Osteoblast (primary cell): ENCODE measurements around the gene PLAGL1. TPM values are rescaled to one million over a fixed set of nuclear protein-coding genes. Genes with fewer than 3 reads are reported as not detected.
A peak's percentile ranks its signal among the peaks of the same experiment; 100 is the strongest.

ENCODE experiments used
- DNase-seq: peaks from one replicate; pipeline ENCODE4 v3.0.0; 2011; ENCODE audit warnings: low spot score, mixed read lengths; ENCODE audit not compliant: insufficient read length; ENCODE audit errors: missing footprints
- H2AFZ ChIP-seq: 2 replicates; pipeline ENCODE4 v1.6.0; 2011; ENCODE audit warnings: mild to moderate bottlenecking, low read length
- H3K27ac ChIP-seq: 2 replicates; pipeline ENCODE4 v1.5.1; 2011; ENCODE audit warnings: mild to moderate bottlenecking, low read depth, low read length, moderate library complexity
- H3K27me3 ChIP-seq: 2 replicates; pipeline ENCODE4 v1.6.0; 2012; ENCODE audit warnings: mild to moderate bottlenecking, control low read depth, inconsistent platforms, low read length, moderate library complexity; ENCODE audit not compliant: insufficient read depth
- H3K36me3 ChIP-seq: 2 replicates; pipeline ENCODE4 v1.5.1; 2011; ENCODE audit warnings: mild to moderate bottlenecking, low read length, control low read depth, moderate library complexity; ENCODE audit not compliant: insufficient read depth
- H3K4me1 ChIP-seq: 2 replicates; pipeline ENCODE4 v1.5.1; 2011; ENCODE audit warnings: mild to moderate bottlenecking, low read length, control low read depth, moderate library complexity; ENCODE audit not compliant: insufficient read depth
- H3K4me2 ChIP-seq: 2 replicates; pipeline ENCODE4 v1.6.0; 2011; ENCODE audit warnings: mild to moderate bottlenecking, low read length; ENCODE audit not compliant: insufficient read depth
- H3K4me3 ChIP-seq: fragments of 200-600 bp; sonication (generic); 3 replicates; pipeline ENCODE4 v1.5.1; 2012; ENCODE audit warnings: mild to moderate bottlenecking, low read length, inconsistent platforms; ENCODE audit not compliant: insufficient read depth
- H3K79me2 ChIP-seq: 2 replicates; pipeline ENCODE4 v1.6.0; 2012; ENCODE audit warnings: mild to moderate bottlenecking, low read length, control low read depth, inconsistent platforms; ENCODE audit not compliant: insufficient read depth
- H3K9me3 ChIP-seq: 2 replicates; pipeline ENCODE4 v1.5.1; 2011; ENCODE audit warnings: low read depth, low read length, control low read depth
- H4K20me1 ChIP-seq: 2 replicates; pipeline ENCODE4 v1.6.0; 2012; ENCODE audit warnings: mild to moderate bottlenecking, low read length, control low read depth; ENCODE audit not compliant: insufficient read depth
- CTCF ChIP-seq: IDR thresholded peaks from 2 replicates; pipeline ENCODE4 v1.5.1; 2011; ENCODE audit warnings: mild to moderate bottlenecking, low read depth, low read length, moderate library complexity; ENCODE audit errors: extremely low read depth
- total RNA-seq: library from RNA; depleted of rRNA; stranded (reverse); fragments of >200 nt; gene quantifications from 2 replicates; pipeline ENCODE4 v1.2.3, GENCODE V29; 2012

The PLAGL1 gene
- total RNA-seq, 1 donor: 16.6 TPM

GRCh38 chr6:143969077-143969476 lies 39.0 kb downstream of the PLAGL1 start:
- Histone ChIP-seq H3K27ac (no peak overlapping the region), H3K27me3 (no peaks in the 10 kb centered on the region), H3K4me1 (peaks cover 27% of the 10 kb centered on the region), H3K4me3 (no peak overlapping the region), H3K36me3 (peaks cover 2% of the 10 kb centered on the region), H3K4me2 (no peak overlapping the region), H2AFZ (no peak overlapping the region), H3K79me2 (peaks cover 3% of the 10 kb centered on the region), H3K9me3 (no peaks in the 10 kb centered on the region), H4K20me1 (no peaks in the 10 kb centered on the region)
- DNase-seq: no peak
- TF ChIP-seq CTCF: no peak

- H4K20me1 ChIP-seq: no peaks in the 10 kb centered on the region
- H3K79me2 ChIP-seq: no peaks in the 10 kb centered on the region
- H2AFZ ChIP-seq: no peak overlapping the region
- peaks cover 27% of the 10 kb centered on the region for H3K4me1 ChIP-seq
- H3K9me3 ChIP-seq: no peaks in the 10 kb centered on the region
- no peak overlapping the region for H3K27ac ChIP-seq
- peaks cover 3% of the 10 kb centered on the region for H3K27me3 ChIP-seq
- no peak overlapping the region for H3K4me3 ChIP-seq
- H3K36me3 ChIP-seq: peaks cover 5% of the 10 kb centered on the region
- no peak for DNase-seq
- H3K4me2 ChIP-seq: no peak overlapping the region
- TF ChIP-seq CTCF: no peak
Observed at GRCh38 chr6:143967706-143968376, 40.2 kb downstream of the PLAGL1 start.

GRCh38 chr6:143966312-143966711 lies 41.7 kb downstream of the PLAGL1 start:
- H4K20me1 ChIP-seq: no peaks in the 10 kb centered on the region
- H3K79me2 ChIP-seq: no peaks in the 10 kb centered on the region
- no peak for TF ChIP-seq CTCF
- H2AFZ ChIP-seq: no peak overlapping the region
- H3K9me3 ChIP-seq: no peaks in the 10 kb centered on the region
- H3K27me3 ChIP-seq: peaks cover 3% of the 10 kb centered on the region
- no peak overlapping the region for H3K4me3 ChIP-seq
- H3K4me1 ChIP-seq: peaks cover 27% of the 10 kb centered on the region
- peak overlapping the region; percentile 44 for H3K4me2 ChIP-seq
- H3K36me3 ChIP-seq: peaks cover 5% of the 10 kb centered on the region
- no peak overlapping the region for H3K27ac ChIP-seq
- DNase-seq: no peak

- peak; percentile 48 for DNase-seq
- H3K27me3 ChIP-seq: peaks cover 3% of the 10 kb centered on the region
- no peaks in the 10 kb centered on the region for H3K9me3 ChIP-seq
- H3K27ac ChIP-seq: no peak overlapping the region
- H2AFZ ChIP-seq: no peak overlapping the region
- peaks cover 5% of the 10 kb centered on the region for H3K36me3 ChIP-seq
- no peak for TF ChIP-seq CTCF
- peaks cover 27% of the 10 kb centered on the region for H3K4me1 ChIP-seq
- peak overlapping the region; percentile 44 for H3K4me2 ChIP-seq
- H3K79me2 ChIP-seq: no peaks in the 10 kb centered on the region
- no peaks in the 10 kb centered on the region for H4K20me1 ChIP-seq
- no peak overlapping the region for H3K4me3 ChIP-seq
Observed at GRCh38 chr6:143965503-143966171, 42.4 kb downstream of the PLAGL1 start.
